ES-I3 (cell line): Measurements from ENCODE around the gene C13orf46.
"Not testable (repeated sequence)": the region's sequence is repeated elsewhere in the genome, so short reads cannot be mapped to it uniquely, and the experiment has no call there.

Source experiments
- H3K36me3 ChIP-seq: 2 replicates; pipeline ENCODE4 v1.6.1; 2013; ENCODE audit warnings: mild to moderate bottlenecking, low read length, control low read depth, moderate library complexity; ENCODE audit not compliant: insufficient read depth
- H3K4me1 ChIP-seq: 2 replicates; pipeline ENCODE4 v1.6.1; 2013; ENCODE audit warnings: mild to moderate bottlenecking, control low read depth, low read length; ENCODE audit not compliant: insufficient read depth
- H3K9ac ChIP-seq: 2 replicates; pipeline ENCODE4 v1.6.1; 2013; ENCODE audit warnings: low read depth, mild to moderate bottlenecking, low read length, moderate library complexity
- H3K9me3 ChIP-seq: 2 replicates; pipeline ENCODE4 v1.6.1; 2013; ENCODE audit warnings: mild to moderate bottlenecking, low read length, moderate library complexity; ENCODE audit not compliant: control insufficient read depth, insufficient read depth

The C13orf46 gene

DNA sequence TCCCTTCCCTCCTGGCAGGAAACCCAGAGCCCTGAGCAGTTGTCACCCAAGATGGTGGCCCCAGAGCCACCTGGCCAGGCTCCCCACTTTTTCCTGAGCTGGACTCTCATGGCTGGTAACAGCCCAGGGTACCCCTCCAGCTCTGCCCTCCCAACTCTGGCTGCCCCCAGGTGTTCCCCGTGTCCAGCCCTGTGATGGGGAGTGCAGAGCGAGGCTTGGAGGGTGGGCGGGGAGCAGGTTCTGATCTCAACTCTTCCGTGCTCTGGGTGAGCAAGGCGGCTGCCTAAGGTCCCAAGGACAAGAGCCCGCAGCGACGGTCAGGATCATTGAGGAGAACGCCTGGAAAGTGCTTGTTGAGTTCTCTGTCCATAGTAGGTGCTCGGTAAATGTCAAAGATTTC, 55.3 kb downstream of the C13orf46 start:
- Histone ChIP-seq H3K9me3 (peaks cover 8% of the 10 kb centered on the region), H3K36me3 (no peaks in the 10 kb centered on the region), H3K9ac (no peak overlapping the region), H3K4me1 (no peaks in the 10 kb centered on the region)

GRCh38 chr13:113917594-113918371, 56.1 kb downstream of the C13orf46 start:
- H3K9me3 ChIP-seq = peaks cover 8% of the 10 kb centered on the region
- H3K4me1 ChIP-seq = no peaks in the 10 kb centered on the region
- no peak overlapping the region for H3K9ac ChIP-seq
- H3K36me3 ChIP-seq = no peaks in the 10 kb centered on the region

DNA sequence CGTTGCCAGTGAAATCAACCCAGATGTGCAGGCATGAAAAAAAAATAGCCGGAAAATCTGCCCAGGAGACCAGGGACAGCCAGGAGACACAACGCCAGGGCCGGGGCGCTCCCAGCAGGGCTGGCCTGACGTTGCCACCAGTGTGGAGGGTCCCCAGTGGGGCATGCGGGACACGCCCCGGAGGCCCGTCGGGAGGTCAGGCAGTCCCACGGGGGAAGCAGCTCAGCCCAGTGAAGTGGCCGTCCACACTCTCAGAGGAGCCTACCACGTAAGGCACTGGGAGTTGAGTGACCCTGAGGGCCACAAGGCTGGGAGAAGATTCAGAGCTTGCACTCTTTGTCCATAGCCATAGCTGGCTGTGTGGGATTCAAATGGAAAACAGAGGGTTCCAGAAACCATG, 56.8 kb downstream of the C13orf46 start:
- no peaks in the 10 kb centered on the region for H3K36me3 ChIP-seq
- H3K9me3 ChIP-seq = peaks cover 7% of the 10 kb centered on the region
- H3K4me1 ChIP-seq = no peaks in the 10 kb centered on the region
- H3K9ac ChIP-seq = no peak overlapping the region

DNA sequence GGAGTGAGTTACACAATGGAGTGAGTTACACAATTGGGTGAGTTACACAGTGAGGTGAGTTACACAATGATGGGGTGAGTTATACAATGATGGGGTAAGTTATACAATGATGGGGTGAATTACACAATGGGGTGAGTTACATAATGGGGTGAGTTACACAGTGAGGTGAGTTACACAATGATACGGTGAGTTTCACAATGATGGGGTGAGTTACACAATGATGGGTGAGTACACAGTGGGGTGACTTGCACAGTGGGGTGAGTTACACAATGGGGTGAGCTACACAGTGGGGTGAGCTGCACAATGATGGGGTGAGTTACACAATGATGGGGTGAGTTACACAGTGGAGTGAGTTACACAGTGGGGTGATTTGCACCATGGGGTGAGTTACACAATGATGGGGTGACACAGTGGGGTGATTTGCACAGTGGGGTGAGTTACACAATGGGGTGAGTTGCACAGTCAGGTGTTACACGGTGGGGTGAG, 57.5 kb downstream of the C13orf46 start:
- Histone ChIP-seq H3K9ac (no peak overlapping the region), H3K36me3 (no peaks in the 10 kb centered on the region), H3K4me1 (no peaks in the 10 kb centered on the region), H3K9me3 (no peaks in the 10 kb centered on the region)

- no peak overlapping the region for H3K9ac ChIP-seq
- no peaks in the 10 kb centered on the region for H3K36me3 ChIP-seq
- no peaks in the 10 kb centered on the region for H3K4me1 ChIP-seq
- H3K9me3 ChIP-seq = no peaks in the 10 kb centered on the region
Observed at GRCh38 chr13:113915786-113916329, 58.0 kb downstream of the C13orf46 start.

DNA sequence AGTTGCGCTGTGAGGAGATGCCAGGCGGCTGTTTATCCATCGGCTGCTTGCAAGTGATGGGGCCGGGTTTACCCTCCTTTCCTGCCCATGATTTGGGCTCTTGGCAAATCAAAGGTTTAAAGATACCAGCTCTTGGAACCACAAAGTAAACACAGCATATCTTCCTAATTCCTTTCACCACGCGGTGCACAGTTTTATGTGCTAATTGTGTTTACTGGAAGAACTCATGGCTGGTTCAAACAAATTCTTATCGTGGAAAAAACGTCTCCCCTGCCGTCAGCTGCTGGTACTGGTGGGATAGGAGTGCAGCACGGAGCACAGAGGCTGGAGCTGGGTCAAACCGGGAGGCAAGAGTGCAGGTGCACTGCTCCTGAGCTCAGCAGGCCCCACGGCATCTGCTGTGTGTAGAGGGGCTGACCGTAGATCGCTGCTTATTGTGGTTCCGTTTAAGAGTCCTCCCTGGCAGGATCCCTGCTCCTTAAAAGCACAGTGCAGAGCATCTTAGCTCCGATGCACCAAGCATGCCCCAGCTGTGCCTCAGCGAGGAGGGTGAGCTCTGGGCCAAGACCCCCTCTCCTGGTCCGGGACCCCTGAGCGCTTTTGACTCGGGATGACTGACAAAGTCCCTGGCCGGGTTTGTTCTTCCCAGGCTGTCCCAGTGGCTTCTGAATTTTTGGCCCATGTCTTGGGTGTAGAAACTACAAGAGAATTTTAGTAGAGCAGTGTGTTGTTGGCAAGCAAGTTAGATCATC, 58.7 kb downstream of the C13orf46 start:
- Histone ChIP-seq H3K36me3 (no peaks in the 10 kb centered on the region), H3K9ac (no peak overlapping the region), H3K9me3 (no peaks in the 10 kb centered on the region), H3K4me1 (no peaks in the 10 kb centered on the region)

- H3K4me1 ChIP-seq = no peaks in the 10 kb centered on the region
- no peaks in the 10 kb centered on the region for H3K36me3 ChIP-seq
- H3K9ac ChIP-seq = no peak overlapping the region
- no peaks in the 10 kb centered on the region for H3K9me3 ChIP-seq
Observed at GRCh38 chr13:113914333-113915011, 59.4 kb downstream of the C13orf46 start.

DNA sequence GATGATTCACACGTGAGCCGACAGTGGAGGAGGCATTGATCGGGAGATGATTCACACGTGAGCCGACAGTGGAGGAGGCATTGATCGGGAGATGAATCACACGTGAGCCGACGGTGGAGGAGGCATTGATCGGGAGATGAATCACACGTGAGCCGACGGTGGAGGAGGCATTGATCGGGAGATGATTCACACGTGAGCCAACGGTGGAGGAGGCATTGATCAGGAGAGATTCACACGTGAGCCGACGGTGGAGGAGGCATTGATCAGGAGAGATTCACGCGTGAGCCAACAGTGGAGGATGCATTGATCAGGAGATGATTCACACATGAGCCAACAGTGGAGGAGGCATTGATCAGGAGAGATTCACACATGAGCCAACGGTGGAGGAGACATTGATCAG, 60.0 kb downstream of the C13orf46 start:
- H3K9me3 ChIP-seq, H3K9ac ChIP-seq, H3K36me3 ChIP-seq, H3K4me1 ChIP-seq: not testable (repeated sequence)

- not testable (repeated sequence) for H3K9me3 ChIP-seq, H3K36me3 ChIP-seq, H3K9ac ChIP-seq, H3K4me1 ChIP-seq
Observed at GRCh38 chr13:113913408-113913807, 60.5 kb downstream of the C13orf46 start.

DNA sequence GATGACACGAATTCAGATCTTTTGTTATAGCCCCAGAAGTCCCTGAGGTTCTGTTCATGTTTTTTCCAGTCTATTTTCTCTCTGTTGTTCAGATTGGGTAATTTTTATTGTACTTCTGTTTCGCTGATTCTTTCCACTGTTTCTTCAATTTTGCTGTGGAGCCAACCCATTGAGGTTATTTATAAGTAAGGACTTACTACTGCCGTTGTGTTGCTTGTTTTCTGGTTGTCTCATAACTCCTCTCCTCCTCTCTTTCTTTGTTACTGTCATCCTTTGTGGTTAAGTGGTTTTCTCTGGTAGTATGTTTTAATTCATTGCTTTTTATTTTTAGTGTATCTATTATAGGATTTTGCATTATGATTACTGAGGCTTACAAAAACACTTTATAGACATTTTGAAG, 61.3 kb downstream of the C13orf46 start:
- H3K9ac ChIP-seq = no peak overlapping the region

GRCh38 chr13:113907635-113908617, 66.0 kb downstream of the C13orf46 start:
- no peak overlapping the region for H3K9ac ChIP-seq
- no peaks in the 10 kb centered on the region for H3K36me3 ChIP-seq
- no peaks in the 10 kb centered on the region for H3K9me3 ChIP-seq
- H3K4me1 ChIP-seq = no peaks in the 10 kb centered on the region

More for the DNA sequence above, 61.3 kb downstream of the C13orf46 start:
- no peaks in the 10 kb centered on the region for H3K9me3 ChIP-seq
- no peaks in the 10 kb centered on the region for H3K36me3 ChIP-seq
- H3K4me1 ChIP-seq = no peaks in the 10 kb centered on the region

DNA sequence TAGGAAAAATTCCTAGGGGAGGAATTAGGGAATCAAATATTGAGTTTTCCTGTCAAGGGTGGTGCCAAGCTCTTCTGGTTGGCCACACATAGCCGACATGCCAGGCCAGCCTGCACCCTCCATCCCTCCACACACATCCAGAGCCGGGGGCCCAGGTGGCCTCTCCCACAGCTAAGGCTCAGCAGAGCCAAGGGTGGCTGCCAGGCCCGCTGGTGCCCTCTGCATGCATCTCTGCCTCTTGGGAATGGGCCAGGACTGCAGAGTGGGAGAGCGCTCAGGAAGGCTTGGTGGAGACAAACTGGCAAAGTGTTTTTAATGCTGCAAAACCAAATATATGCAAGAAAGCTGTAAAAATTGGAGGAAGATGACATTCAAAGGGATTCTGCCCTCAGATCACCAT, 67.3 kb downstream of the C13orf46 start:
- H3K4me1 ChIP-seq = no peaks in the 10 kb centered on the region
- no peak overlapping the region for H3K9ac ChIP-seq
- H3K9me3 ChIP-seq = no peaks in the 10 kb centered on the region
- H3K36me3 ChIP-seq = no peaks in the 10 kb centered on the region

GRCh38 chr13:113905942-113906341, 67.9 kb downstream of the C13orf46 start:
- no peaks in the 10 kb centered on the region for H3K9me3 ChIP-seq
- H3K4me1 ChIP-seq = no peaks in the 10 kb centered on the region
- H3K9ac ChIP-seq = no peak overlapping the region
- H3K36me3 ChIP-seq = no peaks in the 10 kb centered on the region
